NCI-H226 (cell line): Measurements from ENCODE around the gene PLPP2.

Experiments
- DNase-seq: peaks from one replicate; pipeline ENCODE4 v3.0.0-alpha.2; 2015

The PLPP2 gene

DNA sequence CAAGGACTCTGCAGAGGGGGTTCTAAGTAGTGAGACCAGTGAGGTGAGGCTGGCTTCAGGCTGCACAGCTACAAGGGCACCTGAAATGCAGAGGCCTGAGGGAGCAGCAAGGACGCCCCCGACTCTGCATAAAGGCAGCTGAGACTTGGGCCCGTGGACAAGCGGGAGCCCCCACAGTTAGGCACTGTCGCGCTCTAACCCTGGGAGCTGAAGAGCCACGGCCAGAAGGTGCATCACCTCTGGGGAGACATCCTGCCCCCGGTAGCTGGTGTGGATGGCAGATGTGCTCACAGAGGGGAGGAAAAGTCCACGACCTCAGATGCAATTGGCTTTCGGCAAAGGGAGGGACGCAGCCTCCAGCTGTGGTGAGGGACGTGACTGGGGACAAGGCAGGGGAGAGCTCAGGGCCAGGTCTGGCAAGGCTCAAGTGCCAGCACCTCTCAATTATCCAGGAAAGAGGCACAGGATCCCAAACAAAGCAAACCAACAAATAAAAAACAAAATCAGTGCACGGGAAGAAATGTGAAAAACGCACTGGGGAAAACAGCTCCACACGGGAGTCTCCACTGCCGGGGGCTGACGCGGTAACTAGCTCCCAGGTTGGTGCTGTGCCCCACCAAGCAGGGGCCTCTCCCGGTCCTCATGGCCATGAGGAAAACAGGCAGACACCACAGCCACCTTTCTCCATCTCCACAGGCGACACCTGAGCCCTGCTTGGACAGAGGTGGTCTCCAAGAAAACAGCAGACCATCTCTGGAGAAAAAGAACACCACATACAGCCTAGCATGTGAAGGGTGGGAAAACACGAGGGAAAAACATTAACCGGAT is 23.0 kb upstream of the PLPP2 start:
- DNase-seq, result no peak

GRCh38 chr19:313169-313987 is 22.2 kb upstream of the PLPP2 start:
- DNase-seq, result no peak

DNA sequence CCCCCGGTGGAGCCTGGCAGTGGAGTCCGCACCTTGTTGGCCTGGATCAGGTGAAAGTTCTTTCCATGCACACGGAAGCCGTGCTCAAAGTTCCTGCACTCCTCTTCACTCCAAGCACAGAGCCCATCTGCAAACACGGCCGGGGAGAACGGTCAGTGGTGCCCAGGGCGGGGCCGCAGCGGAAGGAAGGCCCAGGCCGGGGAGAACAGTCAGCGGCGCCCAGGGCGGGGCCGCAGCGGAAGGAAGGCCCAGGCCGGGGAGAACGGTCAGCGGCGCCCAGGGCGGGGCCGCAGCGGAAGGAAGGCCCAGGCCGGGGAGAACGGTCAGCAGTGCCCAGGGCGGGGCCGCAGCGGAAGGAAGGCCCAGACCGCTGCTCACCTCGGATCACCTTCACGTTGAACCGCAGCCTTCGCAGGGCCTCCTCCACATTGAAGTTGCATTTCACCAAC is 20.6 kb upstream of the PLPP2 start:
- DNase-seq, result no peak

DNA sequence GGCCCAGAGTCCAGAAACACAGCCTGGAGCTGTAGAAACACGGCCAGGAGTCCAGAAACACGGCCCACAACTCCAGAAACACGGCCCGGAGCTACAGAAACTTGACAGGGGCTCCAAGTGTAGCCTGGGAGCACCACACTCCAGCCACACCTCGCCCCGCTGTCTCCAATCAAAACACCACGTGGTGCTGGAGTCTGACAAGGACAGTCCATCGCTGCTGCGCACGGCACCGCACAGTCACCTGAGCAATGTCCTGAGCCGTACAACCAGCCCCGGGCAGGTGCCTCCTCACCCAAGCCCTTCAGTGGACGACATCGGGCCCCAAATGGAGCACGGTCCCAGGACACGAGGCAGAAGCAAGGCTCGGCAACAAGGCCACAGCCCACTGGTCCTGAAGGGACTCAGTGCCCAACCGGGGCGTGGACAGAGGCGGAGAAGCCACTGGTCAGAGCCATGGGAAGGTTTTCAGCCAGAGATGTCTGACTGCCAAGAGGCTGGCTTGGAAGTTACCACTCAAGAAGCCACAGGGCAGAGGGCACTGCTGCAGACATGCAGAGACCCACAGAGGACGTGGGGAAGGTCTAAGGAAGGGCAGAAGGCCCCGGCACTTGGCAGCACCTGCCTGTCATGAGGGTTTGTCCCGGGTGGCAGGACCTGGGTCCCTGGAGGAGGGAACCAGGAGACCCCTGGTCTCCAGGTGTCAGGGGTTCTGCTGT is 19.7 kb upstream of the PLPP2 start:
- DNase-seq, result no peak

DNA sequence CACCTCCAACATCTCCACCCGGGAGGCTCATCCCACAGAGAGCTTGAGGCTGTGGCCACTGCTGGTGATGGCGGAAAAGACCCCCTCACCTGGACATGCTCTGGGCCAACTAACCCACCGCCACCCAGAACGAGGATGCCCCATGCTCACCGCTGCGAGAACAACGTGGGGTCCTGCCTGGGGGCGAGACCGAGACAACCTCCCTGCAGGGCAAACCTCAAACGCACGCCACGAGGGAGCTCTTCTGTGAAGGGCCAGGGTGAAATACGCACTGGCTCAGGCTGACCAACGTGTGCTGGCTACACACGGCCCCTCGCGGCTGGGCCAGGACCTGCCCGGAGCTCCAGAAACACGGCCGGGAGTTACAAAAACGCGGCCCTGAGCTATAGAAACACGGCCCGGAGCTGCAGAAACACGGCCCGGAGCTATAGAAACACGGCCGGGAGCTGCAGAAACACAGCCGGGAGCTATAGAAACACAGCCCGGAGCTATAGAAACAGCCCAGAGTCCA is 19.0 kb upstream of the PLPP2 start:
- DNase-seq, result no peak

DNA sequence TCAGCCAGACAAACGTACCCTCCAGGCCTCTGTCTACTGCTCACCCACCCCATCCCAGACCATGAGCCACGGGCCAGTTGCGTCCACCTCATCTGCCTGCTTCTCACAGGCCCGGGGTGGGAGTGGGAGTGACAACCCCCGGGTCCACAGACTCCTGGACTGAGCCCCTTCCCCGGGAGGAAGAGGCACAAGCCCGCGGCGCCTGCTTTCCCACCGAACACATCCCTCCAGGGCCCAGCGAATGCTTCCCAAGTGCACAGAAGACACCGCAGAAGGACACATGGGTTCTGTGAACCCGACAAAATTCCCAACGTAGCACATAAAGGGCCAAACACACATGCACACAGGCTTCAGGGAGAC is 18.0 kb upstream of the PLPP2 start:
- DNase-seq, result no peak

DNA sequence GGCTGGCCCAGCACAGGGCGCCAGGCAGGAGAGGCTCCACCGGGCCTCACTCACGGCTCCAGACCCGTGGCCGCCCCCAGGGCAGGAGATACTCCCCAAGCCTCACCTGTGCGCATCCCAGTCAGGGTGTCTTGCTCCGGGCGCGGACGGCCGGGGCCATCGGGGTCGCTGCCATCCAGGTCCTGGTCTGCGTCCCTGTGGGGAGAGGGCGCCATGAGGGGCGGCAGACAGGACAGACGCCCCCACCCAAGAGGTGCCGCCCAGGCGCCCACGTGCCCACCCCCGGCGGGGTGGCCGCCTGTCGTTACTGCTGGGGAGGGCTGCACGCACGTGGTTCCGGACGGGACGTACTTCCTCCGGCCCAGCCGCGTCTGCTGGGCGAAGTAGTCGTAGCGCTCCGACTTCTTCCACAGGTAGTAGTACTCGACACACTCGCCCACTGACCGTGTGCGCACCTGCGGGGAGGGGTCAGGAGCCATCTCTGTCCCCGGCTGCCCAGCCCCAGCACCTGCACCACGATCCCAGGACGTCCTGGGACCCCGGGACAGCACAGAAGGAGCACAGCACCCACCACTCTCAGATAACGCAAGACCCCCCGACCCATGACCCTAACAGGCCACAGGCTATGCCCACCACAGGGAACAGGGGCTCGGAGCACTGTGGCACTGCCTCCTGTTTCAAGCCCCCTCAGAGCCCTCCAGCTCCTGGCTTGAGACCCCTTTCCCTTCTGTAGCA is 17.4 kb upstream of the PLPP2 start:
- no peak for DNase-seq

DNA sequence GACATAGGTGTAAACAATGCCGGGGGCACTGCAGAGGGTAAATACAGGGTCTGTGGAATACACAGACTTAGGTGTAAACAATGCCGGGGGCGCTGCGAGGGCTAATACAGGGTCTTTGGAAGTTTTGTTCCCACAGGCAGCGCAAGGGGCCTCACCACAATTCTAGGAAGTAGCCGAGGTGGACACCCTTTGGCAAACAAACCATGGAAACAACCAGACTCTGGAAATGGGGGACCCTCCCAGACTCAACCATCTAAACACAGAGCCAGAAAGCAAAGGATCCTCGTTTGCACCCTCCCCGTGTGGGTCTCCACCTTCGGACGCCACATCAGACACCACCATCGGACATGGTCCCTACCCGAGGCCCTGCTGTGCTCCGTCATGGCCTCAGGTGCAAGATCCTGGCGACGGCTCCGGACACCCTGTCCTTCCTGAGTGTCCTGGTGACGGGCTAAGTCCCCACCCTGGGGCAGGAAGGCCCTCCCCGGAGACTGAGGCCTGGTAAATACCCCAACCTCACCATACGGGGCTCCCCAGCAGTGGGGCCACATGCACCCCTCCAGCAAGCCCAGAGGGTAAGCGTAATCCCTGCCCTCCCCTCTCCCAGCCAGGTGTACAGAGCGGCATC is 16.7 kb upstream of the PLPP2 start:
- no peak for DNase-seq

DNA sequence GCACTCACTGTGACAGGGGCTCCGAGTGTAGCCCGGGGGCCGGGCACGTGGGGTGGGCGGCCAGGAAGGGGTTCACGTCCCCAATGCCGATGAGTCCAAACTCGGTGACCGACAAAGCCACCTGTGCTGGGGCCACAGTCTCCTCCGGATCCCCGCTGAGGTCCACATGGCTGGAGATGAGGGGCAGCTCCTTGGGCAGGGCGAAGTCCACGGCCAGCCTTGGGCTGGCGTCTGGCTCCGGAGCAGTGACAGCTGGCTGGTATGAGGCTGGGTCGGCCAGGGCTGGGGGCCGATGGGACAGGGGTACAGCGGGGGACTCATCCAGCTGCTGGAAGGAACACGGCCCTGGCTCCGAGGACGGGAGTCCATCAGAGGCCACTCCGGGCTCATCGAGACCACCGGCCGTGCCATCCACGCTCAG is 15.9 kb upstream of the PLPP2 start:
- no peak for DNase-seq

DNA sequence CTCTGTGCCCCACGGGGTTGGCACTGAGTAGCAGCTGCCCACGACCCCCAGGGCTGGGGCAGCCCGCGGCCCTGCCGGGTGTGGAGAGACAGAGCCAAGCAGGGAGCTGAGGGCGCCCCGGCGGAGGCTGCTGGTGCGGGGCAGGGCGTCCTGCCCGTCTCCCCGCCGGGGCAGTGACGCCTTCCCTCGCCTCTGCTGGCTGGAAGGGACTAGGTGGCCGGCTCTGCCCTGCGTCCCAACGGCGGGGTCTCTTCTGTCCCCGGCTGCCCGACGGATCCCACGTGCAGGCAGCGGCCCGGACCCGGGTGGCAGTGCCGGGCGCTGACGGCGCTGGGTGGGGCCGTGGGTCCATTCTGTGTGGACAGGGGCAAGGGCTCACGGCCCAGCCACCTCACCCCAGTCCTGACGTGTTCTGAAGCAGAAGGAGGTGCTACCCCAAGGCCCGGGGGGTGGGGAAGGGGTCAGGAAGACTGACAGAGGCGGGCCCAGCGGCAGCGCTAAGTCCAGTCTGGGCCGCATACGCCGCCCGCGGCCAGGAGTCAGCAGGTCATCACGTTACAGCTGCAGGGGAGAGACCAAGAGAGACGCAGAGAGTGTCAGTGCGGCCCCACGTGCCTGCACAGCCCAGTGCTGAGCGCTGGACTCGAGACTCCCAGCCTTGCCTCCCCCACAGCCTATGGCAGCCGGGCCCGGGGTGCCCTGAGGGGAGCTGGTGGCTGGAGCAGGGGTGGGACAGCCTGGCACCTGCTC is 15.1 kb upstream of the PLPP2 start:
- DNase-seq, result no peak

- no peak for DNase-seq
Observed at GRCh38 chr19:305240-306150, 14.3 kb upstream of the PLPP2 start.

- no peak for DNase-seq
Observed at GRCh38 chr19:296476-297225, 5.4 kb upstream of the PLPP2 start.

DNA sequence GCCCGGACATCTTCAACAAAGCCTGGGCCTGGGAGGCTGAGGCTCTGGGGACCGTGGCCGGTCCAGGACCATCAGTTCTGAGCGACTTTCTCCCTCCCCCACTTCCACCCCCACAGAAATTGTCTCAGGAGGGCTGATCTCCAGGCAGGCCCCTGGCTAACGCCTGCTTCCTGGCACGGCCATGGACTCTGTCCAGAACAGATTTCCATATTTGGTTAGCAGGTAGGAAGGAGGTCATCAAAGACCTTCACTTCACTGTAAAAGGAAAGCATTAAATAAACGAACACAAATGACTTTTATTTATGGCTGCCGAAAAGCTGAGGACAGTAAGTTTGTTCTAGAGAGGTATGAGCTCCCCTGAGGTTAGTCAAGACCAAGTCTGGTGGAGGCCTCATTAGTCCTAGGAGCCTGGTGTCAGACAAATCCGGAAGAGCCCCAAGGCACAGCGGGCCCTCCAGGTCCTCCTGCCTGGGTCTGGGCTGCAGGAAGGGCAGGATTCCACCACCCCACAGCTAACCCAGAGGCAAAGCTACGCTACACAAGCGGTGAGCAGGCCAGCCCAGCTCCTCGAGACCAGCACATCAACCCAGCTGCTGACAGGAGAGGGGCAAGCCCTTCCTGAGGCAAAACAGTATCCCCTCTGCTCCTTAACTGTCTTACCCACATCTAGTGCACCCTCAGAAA is 4.6 kb upstream of the PLPP2 start:
- no peak for DNase-seq

DNA sequence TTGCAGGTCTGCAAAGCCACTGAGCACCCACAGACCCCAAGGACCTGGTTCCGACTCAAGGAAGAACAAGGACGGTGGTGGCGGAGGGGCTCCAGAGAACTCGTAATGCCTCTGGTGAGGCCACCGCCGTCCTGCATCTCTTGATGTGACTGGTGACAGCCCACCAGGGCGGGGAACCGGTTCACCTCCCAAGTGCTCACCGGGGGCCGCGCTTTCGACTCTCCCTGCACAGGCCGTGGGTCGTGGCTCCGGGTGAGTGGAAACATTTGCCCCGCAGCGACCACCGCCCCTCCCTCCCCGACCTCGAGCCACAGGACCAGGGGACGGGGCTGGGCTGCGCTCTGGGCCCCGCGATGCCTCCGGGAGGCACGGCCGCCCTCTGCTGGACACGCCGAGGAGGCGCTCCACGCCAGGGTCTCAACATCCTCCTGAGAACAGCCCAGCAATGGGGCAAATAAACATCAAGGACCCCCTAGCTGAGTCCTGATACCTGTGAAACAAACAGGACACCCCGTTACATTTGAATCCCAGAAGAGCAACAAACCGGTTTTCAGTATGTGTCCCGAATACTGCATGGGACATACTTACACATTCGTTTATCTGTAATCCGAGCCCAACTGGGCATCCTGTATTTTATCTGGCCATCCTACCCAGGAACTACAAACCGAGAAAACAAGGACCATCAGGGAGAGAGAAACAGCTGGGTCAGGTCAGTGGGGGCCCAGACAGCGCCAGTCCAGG is 3.9 kb upstream of the PLPP2 start:
- DNase-seq, result no peak

- DNase-seq, result no peak
Observed at GRCh38 chr19:294341-294945, 3.2 kb upstream of the PLPP2 start.

GRCh38 chr19:293436-294110 is 2.4 kb upstream of the PLPP2 start:
- no peak for DNase-seq

DNA sequence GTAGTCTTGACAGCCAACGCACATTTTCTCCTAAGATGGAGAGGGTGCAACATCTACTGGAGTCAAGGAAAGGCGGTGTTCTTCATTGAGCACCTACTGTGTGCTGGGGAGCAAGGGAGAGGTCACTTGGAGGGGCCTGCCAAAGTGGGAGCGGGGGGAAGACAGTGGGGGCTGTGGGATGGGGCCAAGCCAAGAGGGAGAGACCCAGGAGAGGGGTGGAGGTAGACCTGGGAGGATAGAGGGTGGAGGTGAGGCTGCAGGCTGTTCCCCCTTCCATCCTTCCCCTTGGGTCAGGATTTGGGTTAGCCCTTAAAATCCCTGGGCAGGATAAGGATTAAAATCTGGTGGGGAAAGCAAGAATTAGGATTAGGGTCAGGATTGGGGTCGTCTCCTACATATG is 1.7 kb upstream of the PLPP2 start:
- DNase-seq, result no peak
